ENCODE data around the gene TRIM38. TPM values are rescaled to one million over a fixed set of nuclear protein-coding genes. Genes with fewer than 3 reads are reported as not detected.
A peak's percentile ranks its signal among the peaks of the same experiment; 100 is the strongest.

The TRIM38 gene
- total and polyA plus RNA-seq, 2 of the 13 experiments (the other 11 are each of a cell fraction or from before 2014, with no cell fraction given) = 2.5 to 3.1 TPM

DNA sequence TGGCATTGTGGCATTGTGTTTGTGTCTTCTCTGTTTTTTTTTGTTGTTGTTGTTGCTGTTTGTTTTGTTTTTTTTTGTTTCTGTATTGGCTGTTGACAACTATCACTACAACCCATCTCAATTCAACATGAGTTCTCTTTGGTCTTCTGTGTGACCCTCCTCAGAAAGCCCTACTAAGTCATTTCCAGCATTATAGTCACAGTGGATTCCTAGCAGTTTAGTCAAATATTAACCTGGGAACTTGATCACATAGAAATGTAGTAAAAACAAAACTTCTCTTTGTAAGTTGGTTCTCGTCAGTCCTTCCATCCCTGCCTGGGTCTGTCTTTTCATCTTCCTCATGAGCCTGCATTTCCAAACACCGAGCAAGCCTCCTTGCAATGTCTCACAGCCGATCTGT is 48.9 kb upstream of the TRIM38 start (continued):
- TF ChIP-seq, protein P1, sequence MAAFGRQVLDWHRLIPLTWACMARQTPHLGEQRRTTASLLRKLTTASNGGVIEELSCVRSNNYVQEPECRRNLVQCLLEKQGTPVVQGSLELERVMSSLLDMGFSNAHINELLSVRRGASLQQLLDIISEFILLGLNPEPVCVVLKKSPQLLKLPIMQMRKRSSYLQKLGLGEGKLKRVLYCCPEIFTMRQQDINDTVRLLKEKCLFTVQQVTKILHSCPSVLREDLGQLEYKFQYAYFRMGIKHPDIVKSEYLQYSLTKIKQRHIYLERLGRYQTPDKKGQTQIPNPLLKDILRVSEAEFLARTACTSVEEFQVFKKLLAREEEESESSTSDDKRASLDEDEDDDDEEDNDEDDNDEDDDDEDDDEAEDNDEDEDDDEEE (CRISPR knock-in tag; IDR thresholded peaks at IDR 0.05) = no peak
- TF ChIP-seq NFATC3 (CRISPR knock-in tag; IDR thresholded peaks at IDR 0.05) (no peak), NR2C2 (CRISPR knock-in tag; IDR thresholded peaks at IDR 0.05; ENCODE audit: borderline replicate concordance) (no peak; the same call in 1 of the 2 replicates), ZKSCAN1 (IDR thresholded peaks at IDR 0.05; ENCODE audit: low read length) (peak; percentile 93), HOXA9 (CRISPR knock-in tag; IDR thresholded peaks at IDR 0.05; ENCODE audit: borderline replicate concordance) (no peak), RCOR2 (CRISPR knock-in tag; IDR thresholded peaks at IDR 0.05) (peak; percentile 79; the same call in 1 of the 2 replicates), ZNF619 (CRISPR knock-in tag; IDR thresholded peaks at IDR 0.05) (no peak), SMAD9 (CRISPR knock-in tag; IDR thresholded peaks at IDR 0.05) (no peak), ZNF766 (CRISPR knock-in tag; IDR thresholded peaks at IDR 0.05; ENCODE audit: borderline replicate concordance) (no peak), HIVEP1 (CRISPR knock-in tag; IDR thresholded peaks at IDR 0.05) (no peak), TOE1 (CRISPR knock-in tag; IDR thresholded peaks at IDR 0.05) (no peak), SMARCE1 (IDR thresholded peaks at IDR 0.05; ENCODE audit: borderline replicate concordance) (no peak), NCOA1 (CRISPR knock-in tag; IDR thresholded peaks at IDR 0.05) (no peak), ZNF782 (CRISPR knock-in tag; IDR thresholded peaks at IDR 0.05; ENCODE audit: borderline replicate concordance) (no peak), ZNF317 (CRISPR knock-in tag; IDR thresholded peaks at IDR 0.05) (no peak), HDAC6 (IDR thresholded peaks at IDR 0.05; ENCODE audit: low read depth, low read length) (no peak), ZBTB3 (CRISPR knock-in tag; IDR thresholded peaks at IDR 0.05; ENCODE audit: borderline replicate concordance, low read depth) (no peak), AKAP8 (CRISPR knock-in tag; IDR thresholded peaks at IDR 0.05) (no peak), NRL (CRISPR knock-in tag; IDR thresholded peaks at IDR 0.05; ENCODE audit: borderline replicate concordance) (no peak), ZNF354B (CRISPR knock-in tag; IDR thresholded peaks at IDR 0.05) (no peak)
- TF ChIP-seq, protein P2, sequence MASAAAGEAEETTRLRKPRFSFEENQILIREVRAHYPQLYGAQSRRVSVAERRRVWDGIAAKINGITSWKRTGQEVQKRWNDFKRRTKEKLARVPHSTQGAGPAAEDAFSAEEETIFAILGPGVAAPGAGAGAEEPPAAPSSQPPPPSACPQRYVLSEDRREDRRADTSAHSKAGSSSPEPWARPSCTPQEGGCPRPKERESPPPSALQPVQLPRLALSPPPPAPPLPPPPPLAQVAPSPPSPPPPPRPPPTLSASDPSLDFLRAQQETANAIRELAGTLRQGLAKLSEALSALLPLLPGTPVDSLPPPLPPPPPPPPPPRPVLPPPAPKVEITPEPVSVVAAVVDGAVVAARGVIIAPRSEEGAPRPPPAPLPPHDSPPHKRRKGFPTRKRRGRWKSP (CRISPR knock-in tag; IDR thresholded peaks at IDR 0.05) = no peak; the same call in 1 of the 2 replicates
- TF ChIP-seq, protein P3, sequence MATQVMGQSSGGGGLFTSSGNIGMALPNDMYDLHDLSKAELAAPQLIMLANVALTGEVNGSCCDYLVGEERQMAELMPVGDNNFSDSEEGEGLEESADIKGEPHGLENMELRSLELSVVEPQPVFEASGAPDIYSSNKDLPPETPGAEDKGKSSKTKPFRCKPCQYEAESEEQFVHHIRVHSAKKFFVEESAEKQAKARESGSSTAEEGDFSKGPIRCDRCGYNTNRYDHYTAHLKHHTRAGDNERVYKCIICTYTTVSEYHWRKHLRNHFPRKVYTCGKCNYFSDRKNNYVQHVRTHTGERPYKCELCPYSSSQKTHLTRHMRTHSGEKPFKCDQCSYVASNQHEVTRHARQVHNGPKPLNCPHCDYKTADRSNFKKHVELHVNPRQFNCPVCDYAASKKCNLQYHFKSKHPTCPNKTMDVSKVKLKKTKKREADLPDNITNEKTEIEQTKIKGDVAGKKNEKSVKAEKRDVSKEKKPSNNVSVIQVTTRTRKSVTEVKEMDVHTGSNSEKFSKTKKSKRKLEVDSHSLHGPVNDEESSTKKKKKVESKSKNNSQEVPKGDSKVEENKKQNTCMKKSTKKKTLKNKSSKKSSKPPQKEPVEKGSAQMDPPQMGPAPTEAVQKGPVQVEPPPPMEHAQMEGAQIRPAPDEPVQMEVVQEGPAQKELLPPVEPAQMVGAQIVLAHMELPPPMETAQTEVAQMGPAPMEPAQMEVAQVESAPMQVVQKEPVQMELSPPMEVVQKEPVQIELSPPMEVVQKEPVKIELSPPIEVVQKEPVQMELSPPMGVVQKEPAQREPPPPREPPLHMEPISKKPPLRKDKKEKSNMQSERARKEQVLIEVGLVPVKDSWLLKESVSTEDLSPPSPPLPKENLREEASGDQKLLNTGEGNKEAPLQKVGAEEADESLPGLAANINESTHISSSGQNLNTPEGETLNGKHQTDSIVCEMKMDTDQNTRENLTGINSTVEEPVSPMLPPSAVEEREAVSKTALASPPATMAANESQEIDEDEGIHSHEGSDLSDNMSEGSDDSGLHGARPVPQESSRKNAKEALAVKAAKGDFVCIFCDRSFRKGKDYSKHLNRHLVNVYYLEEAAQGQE (IDR thresholded peaks at IDR 0.05; ENCODE audit: borderline replicate concordance in 1 of 2, low read depth in 1 of 2, low read length in 2 of 2) = no peak
- TF ChIP-seq, protein P4, sequence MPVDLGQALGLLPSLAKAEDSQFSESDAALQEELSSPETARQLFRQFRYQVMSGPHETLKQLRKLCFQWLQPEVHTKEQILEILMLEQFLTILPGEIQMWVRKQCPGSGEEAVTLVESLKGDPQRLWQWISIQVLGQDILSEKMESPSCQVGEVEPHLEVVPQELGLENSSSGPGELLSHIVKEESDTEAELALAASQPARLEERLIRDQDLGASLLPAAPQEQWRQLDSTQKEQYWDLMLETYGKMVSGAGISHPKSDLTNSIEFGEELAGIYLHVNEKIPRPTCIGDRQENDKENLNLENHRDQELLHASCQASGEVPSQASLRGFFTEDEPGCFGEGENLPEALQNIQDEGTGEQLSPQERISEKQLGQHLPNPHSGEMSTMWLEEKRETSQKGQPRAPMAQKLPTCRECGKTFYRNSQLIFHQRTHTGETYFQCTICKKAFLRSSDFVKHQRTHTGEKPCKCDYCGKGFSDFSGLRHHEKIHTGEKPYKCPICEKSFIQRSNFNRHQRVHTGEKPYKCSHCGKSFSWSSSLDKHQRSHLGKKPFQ (CRISPR knock-in tag; IDR thresholded peaks at IDR 0.05; ENCODE audit: insufficient replicate concordance) = no peak
